ENCODE results near the gene TEX44.

TEX44 gene

DNA sequence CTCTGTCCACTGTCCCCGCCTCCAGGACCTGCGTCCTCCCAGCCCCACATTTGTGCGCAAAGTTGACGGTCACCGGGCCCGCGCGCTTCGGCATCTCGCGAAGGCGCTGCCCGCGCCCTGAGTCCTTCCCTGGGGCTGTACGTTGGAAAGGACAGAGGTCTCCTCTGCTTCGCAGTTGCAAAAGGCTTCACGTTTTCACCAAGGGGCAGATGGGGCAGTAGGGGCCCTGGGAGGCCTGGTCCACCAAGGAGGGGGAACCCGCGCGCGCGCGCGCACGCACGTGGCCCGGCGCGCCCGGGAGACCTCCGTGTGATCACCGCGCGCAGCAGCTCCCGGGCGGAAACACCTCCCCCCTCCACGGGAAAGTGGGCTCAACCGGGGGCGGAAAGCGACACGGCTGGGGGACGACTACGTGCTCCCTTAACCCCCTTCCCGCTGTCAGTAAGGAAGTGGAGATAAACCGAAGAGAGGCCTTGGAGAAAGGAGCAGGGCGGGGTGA lies 21.9 kb downstream of the TEX44 start:
- TF ChIP-seq CTCF (IDR thresholded peaks at IDR 0.05; ENCODE audit: low read depth, low read length) = no peak
- peak overlapping the region; percentile 40 to 41 for H3K4me3 ChIP-seq (replicated peaks in 1 of 2; ENCODE audit: low read depth in 2 of 2, low read length in 2 of 2)
- no peak for DNase-seq (ENCODE audit: low read depth in 2 of 2)

DNA sequence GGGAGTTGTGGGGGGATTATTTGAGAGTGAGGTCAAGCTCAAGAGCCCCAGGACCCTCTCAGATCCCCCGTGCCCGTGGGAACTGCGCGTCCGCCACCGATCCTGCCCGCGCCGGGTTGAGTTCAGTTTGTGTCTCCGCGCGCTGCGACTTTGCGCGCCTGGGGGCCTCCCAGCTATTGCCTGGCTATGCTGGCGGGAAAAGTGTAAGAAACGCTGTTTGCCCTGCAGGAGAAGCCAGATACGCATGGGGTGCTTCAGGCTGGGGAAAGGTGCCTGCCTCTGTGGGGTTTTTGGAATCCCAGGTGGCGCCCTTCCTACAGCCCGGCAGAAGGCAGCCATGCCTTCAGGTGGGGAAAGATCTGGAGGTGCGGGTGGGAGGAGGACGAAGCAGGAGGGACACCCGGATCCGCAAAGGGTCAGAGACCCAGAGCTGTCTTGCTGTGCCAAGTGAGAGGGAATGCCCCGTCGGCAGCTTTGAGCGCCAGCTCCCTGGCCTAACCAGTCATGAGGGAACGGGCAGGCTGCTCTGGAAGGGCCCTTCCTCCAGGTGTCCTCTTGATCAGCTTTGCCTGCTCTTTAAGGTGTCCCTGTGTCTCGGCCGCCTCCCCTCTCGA lies 22.5 kb downstream of the TEX44 start:
- TF ChIP-seq CTCF (IDR thresholded peaks at IDR 0.05; ENCODE audit: low read depth, low read length) = no peak
- DNase-seq (ENCODE audit: low read depth in 2 of 2) = no peak
- peak overlapping the region in 1 of 2 donors; percentile 40 for H3K4me3 ChIP-seq (replicated peaks in 1 of 2; ENCODE audit: low read depth in 2 of 2, low read length in 2 of 2)

DNA sequence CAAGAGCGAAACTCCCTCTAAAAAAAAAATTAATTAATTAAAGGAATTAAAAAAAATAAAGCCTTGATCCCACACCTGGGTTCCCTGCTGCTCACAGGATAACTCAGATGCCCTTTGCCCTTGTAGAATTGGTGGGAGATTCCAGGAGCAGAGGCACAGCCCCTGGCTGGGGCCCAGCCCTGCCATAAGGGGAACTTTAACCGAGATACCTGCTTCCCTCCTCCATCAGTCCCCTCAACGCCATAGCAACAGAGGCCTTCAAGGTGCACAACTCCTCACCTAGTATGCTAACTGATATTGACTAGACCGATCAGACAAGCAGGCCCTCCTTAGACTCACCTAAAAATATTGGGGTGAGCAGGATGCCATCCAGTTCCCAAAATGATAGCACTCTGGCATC lies 23.6 kb downstream of the TEX44 start:
- no peak overlapping the region for H3K4me3 ChIP-seq (replicated peaks in 1 of 2; ENCODE audit: low read depth in 2 of 2, low read length in 2 of 2)
- DNase-seq (ENCODE audit: low read depth in 2 of 2) = no peak
- no peak for TF ChIP-seq CTCF (IDR thresholded peaks at IDR 0.05; ENCODE audit: low read depth, low read length)

DNA sequence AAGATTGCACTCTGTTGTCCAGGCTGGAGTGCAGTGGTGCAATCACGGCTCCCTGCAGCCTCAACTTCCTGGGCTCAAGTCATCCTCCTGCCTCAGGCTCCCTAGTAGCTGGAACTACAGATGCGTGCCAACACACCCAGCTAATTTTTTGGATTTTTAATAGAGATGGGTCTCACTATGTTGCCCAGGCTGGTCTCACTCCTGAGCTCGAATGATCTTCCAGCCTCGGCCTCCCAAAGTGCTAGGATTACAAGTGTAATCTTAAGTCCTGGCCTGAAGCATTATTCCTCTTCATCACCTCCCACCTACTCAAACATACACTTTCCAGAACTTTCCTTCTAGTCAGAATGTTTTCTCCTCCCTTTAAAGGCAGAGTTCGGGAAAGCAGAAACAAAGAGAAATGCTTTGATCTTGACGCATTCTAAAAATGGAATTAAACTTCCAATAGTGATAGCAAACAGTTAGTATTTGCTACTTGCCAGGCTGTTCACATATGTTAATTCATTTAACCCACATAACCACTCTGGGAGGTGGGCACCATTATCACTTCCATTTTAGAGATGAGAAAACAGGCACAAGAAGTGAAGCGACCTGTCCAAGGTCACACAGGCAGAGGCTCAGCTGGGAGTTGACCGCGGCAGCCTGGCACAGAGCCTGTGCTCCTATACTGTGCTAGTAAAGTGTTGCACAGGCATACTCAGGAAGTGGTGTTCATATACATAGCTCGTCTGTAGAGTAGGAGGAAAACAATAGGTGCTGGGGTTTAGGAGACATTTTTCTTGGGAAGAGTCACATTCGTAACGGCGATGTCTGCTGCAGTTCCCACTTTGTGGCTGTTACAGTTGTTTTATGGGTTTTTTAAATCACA lies 24.6 kb downstream of the TEX44 start:
- H3K4me3 ChIP-seq (replicated peaks in 1 of 2; ENCODE audit: low read depth in 2 of 2, low read length in 2 of 2) = no peak overlapping the region
- TF ChIP-seq CTCF (IDR thresholded peaks at IDR 0.05; ENCODE audit: low read depth, low read length) = no peak
- DNase-seq (ENCODE audit: low read depth in 2 of 2) = peak in 1 of 2 donors; percentile 47

DNA sequence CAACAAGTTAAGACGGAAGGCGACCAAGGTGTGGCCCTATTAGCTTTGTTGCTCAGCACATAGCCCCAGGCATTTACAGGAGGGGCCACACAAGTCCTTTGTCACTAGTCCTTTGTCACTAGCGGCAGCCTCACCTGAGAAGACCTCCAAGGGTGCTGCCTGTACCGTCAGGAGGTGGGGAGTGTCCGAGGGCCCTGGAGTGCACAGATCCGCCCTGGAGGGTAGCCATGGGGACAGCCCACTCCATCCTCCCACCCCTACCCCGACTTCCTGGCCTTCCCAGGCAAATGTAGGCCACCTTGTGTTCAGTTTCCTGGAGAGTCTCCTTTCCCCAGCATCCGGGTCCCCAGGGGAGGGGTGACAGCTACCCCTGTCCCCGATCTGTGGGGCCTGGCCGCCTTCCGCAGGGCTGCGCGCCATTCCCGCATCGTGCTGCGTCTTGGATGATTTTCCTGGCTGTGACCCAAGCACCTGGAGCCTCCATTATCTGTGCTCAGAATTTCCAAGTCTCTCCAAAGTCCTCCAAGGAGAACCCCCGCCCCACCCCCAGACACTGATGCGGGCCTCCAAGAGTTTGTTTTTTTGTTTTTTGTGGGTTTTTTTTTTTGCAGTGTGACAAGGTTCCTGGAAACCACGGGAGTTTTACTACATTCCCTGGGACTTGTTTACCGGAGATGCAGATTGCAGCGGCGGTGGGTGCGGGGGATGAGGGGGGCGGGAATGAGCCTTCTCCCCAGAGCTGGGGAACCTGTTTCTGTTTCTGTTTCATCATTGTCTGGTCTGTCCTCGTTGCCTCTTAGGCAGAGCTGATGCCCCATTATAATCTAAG lies 28.6 kb downstream of the TEX44 start:
- H3K4me3 ChIP-seq (replicated peaks in 1 of 2; ENCODE audit: low read depth in 2 of 2, low read length in 2 of 2) = no peak overlapping the region
- no peak for TF ChIP-seq CTCF (IDR thresholded peaks at IDR 0.05; ENCODE audit: low read depth, low read length)
- DNase-seq (ENCODE audit: low read depth in 2 of 2) = peak in 1 of 2 donors; percentile 50

DNA sequence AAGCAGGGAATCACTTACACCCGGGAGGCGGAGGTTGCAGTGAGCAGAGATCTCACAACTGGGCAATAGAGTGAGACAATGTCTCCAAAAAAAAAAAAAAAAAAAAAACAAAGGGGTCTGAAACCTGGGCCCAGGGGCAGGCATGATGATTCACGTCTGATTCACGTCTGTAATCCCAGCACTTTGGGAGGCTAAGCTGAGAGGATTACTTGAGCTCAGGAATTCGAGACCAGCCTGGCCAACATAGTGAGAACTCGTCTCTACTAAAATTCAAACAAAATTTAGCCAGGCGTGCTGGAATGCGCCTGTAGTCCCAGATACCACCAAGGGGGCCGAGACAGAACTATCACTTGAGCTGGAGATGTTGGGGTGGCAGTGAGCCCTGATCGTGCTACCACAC lies 30.3 kb downstream of the TEX44 start:
- DNase-seq (ENCODE audit: low read depth in 2 of 2) = no peak
- TF ChIP-seq CTCF (IDR thresholded peaks at IDR 0.05; ENCODE audit: low read depth, low read length) = no peak

More for the DNA sequence above, 30.3 kb downstream of the TEX44 start:
- H3K4me3 ChIP-seq (replicated peaks in 1 of 2; ENCODE audit: low read depth in 2 of 2, low read length in 2 of 2) = no peak overlapping the region
